ENCODE measurements around the gene IPCEF1. TPM values are rescaled to one million over a fixed set of nuclear protein-coding genes. Genes with fewer than 3 reads are reported as not detected.

The IPCEF1 gene
- total RNA-seq, 1 donor from 2014 or later = not detected

- TF ChIP-seq CTCF (IDR thresholded peaks at IDR 0.05) = no peak
- peaks cover 2% of the 10 kb centered on the region for H3K27me3 Mint-ChIP-seq (ENCODE audit: low read depth)
- H3K36me3 Mint-ChIP-seq (ENCODE audit: low read depth) = no peaks in the 10 kb centered on the region
- DNase-seq (ENCODE audit: low spot score) = no peak
- H3K9me3 Mint-ChIP-seq (ENCODE audit: low read depth) = no peaks in the 10 kb centered on the region
- H3K27ac Mint-ChIP-seq (ENCODE audit: unreplicated experiment) = no peak overlapping the region
- no peak overlapping the region for H3K4me3 Mint-ChIP-seq (ENCODE audit: unreplicated experiment)
- H3K4me1 Mint-ChIP-seq (ENCODE audit: low read depth) = no peaks in the 10 kb centered on the region
Measured at GRCh38 chr6:154226461-154226860, 130.1 kb downstream of the IPCEF1 start.

- DNase-seq (ENCODE audit: low spot score) = no peak
- Mint-ChIP-seq H3K4me1 (ENCODE audit: low read depth) (no peaks in the 10 kb centered on the region), H3K27ac (ENCODE audit: unreplicated experiment) (no peak overlapping the region), H3K27me3 (ENCODE audit: low read depth) (peaks cover 6% of the 10 kb centered on the region), H3K9me3 (ENCODE audit: low read depth) (no peaks in the 10 kb centered on the region), H3K4me3 (ENCODE audit: unreplicated experiment) (no peak overlapping the region), H3K36me3 (ENCODE audit: low read depth) (no peaks in the 10 kb centered on the region)
- no peak for TF ChIP-seq CTCF (IDR thresholded peaks at IDR 0.05)
Measured at GRCh38 chr6:154223296-154223695, 133.3 kb downstream of the IPCEF1 start.

- no peak for TF ChIP-seq CTCF (IDR thresholded peaks at IDR 0.05)
- Mint-ChIP-seq H3K4me1 (ENCODE audit: low read depth) (no peaks in the 10 kb centered on the region), H3K4me3 (ENCODE audit: unreplicated experiment) (no peak overlapping the region), H3K27me3 (ENCODE audit: low read depth) (peaks cover 5% of the 10 kb centered on the region), H3K9me3 (ENCODE audit: low read depth) (no peaks in the 10 kb centered on the region), H3K36me3 (ENCODE audit: low read depth) (no peaks in the 10 kb centered on the region), H3K27ac (ENCODE audit: unreplicated experiment) (no peak overlapping the region)
- no peak for DNase-seq (ENCODE audit: low spot score)
Measured at GRCh38 chr6:154222716-154223115, 133.9 kb downstream of the IPCEF1 start.

GRCh38 chr6:154219250-154219649 is 137.4 kb downstream of the IPCEF1 start:
- no peak for DNase-seq (ENCODE audit: low spot score)
- Mint-ChIP-seq H3K4me3 (ENCODE audit: unreplicated experiment) (no peak overlapping the region), H3K27ac (ENCODE audit: unreplicated experiment) (no peak overlapping the region), H3K36me3 (ENCODE audit: low read depth) (no peaks in the 10 kb centered on the region), H3K4me1 (ENCODE audit: low read depth) (no peaks in the 10 kb centered on the region), H3K27me3 (ENCODE audit: low read depth) (peaks cover 5% of the 10 kb centered on the region), H3K9me3 (ENCODE audit: low read depth) (no peaks in the 10 kb centered on the region)
- TF ChIP-seq CTCF (IDR thresholded peaks at IDR 0.05) = no peak

- no peak overlapping the region for H3K27ac Mint-ChIP-seq (ENCODE audit: unreplicated experiment)
- no peak for DNase-seq (ENCODE audit: low spot score)
- H3K9me3 Mint-ChIP-seq (ENCODE audit: low read depth) = no peaks in the 10 kb centered on the region
- peaks cover 5% of the 10 kb centered on the region for H3K27me3 Mint-ChIP-seq (ENCODE audit: low read depth)
- no peak overlapping the region for H3K4me3 Mint-ChIP-seq (ENCODE audit: unreplicated experiment)
- TF ChIP-seq CTCF (IDR thresholded peaks at IDR 0.05) = no peak
- no peaks in the 10 kb centered on the region for H3K4me1 Mint-ChIP-seq (ENCODE audit: low read depth)
- no peaks in the 10 kb centered on the region for H3K36me3 Mint-ChIP-seq (ENCODE audit: low read depth)
Measured at GRCh38 chr6:154218787-154219186, 137.8 kb downstream of the IPCEF1 start.
